ENCODE data around the gene BBS12. TPM values are rescaled to one million over a fixed set of nuclear protein-coding genes. Genes with fewer than 3 reads are reported as not detected.

Gene BBS12
- total and polyA plus RNA-seq, 4 donors: 1.6 to 6.7 (median 3.1) TPM

DNA sequence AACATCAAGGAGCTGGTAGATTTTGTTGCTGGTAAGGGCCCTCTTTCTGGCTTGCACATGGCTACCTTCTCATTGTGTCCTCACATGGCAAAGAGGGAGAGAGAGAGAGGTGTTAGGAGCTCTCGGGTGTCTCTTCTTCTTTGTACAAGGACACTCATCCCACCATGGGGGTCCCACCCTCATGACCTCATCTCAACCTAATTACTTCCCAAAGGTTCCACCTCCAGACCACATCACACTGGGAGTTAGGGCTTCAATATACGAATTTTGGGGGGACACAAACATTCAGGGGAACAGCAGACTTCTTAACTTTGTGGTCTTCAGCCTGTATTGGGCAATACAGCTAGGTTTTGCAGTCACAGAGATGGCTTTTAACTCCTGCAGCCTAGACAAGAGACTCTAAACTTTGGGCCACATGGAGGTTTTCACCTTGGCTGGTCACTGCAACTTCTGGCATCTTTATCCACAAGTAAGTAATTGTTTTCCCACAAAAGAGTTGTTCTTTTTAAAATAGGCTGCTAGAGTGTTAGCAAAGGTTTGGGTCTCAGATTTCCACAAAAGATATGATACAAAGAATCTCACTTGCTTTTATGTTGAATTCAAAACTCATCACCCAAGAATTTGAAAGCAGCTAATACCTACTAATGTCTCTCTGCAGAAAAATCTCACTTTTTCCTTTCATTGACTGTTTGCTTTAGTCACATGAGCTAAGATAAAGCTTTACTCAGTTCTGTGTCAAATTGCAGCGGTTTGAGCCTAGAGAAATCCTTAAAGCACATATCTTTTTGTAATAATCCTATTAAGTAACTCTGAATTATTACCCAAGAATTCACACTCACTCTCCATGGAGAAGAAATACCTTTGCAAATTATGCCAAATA, 39.6 kb upstream of the BBS12 start:
- TF ChIP-seq, protein P1, sequence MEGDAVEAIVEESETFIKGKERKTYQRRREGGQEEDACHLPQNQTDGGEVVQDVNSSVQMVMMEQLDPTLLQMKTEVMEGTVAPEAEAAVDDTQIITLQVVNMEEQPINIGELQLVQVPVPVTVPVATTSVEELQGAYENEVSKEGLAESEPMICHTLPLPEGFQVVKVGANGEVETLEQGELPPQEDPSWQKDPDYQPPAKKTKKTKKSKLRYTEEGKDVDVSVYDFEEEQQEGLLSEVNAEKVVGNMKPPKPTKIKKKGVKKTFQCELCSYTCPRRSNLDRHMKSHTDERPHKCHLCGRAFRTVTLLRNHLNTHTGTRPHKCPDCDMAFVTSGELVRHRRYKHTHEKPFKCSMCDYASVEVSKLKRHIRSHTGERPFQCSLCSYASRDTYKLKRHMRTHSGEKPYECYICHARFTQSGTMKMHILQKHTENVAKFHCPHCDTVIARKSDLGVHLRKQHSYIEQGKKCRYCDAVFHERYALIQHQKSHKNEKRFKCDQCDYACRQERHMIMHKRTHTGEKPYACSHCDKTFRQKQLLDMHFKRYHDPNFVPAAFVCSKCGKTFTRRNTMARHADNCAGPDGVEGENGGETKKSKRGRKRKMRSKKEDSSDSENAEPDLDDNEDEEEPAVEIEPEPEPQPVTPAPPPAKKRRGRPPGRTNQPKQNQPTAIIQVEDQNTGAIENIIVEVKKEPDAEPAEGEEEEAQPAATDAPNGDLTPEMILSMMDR (IDR thresholded peaks at IDR 0.05; ENCODE audit: control extremely low read depth, extremely low read depth): no peak
- Histone ChIP-seq H3K9me3 (ENCODE audit: control insufficient read depth in 4 of 4, insufficient read depth in 3 of 4, low read length in 3 of 4) (no peaks in the 10 kb centered on the region), H3K27ac (ENCODE audit: low read depth in 1 of 2, low read length in 1 of 2) (no peak overlapping the region), H3K27me3 (ENCODE audit: control insufficient read depth in 3 of 3, insufficient read depth in 3 of 3, low read length in 2 of 3) (no peaks in the 10 kb centered on the region), H3K9ac (ENCODE audit: insufficient read depth in 1 of 2, low read length in 2 of 2) (no peak overlapping the region), H3K4me3 (no peak overlapping the region), H3K36me3 (ENCODE audit: control insufficient read depth in 4 of 4, insufficient read depth in 4 of 4, low read length in 4 of 4) (no peaks in the 10 kb centered on the region), H3K4me1 (ENCODE audit: control insufficient read depth in 5 of 5, insufficient read depth in 5 of 5, low read length in 5 of 5) (peaks cover 0 to 1% (median 0%) of the 10 kb centered on the region in 5 donors)
- ATAC-seq (ENCODE audit: insufficient read depth, low FRiP score) (no peak), DNase-seq (no peak)
- 50 to 63% methylated on average over 3 of the region's 3 CpGs for WGBS, 2 donors

DNA sequence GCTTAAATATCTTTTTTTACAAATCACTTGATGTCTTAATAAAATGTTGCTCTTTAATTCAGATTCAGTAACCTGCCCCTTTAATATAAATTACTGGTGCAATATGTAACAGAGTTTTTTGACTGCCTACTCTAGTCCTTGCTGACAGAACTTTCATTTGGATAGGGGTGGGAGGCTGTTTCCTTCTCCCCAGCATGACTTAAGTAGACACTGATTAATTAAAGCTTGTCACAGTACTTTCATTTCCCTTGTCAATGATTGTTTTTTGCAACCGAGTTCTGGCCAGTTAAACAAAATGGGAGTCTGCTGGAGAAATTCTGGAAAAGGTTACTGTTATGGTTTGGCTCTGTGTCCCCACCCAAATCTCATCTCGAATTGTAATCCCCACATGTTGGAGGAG, 37.3 kb upstream of the BBS12 start:
- no peak for ATAC-seq (ENCODE audit: insufficient read depth, low FRiP score)
- H3K27ac ChIP-seq (ENCODE audit: low read depth in 1 of 2, low read length in 1 of 2): no peak overlapping the region
- H3K27me3 ChIP-seq (ENCODE audit: control insufficient read depth in 3 of 3, insufficient read depth in 3 of 3, low read length in 2 of 3): no peaks in the 10 kb centered on the region
- TF ChIP-seq, protein P1 (IDR thresholded peaks at IDR 0.05; ENCODE audit: control extremely low read depth, extremely low read depth): no peak
- H3K36me3 ChIP-seq (ENCODE audit: control insufficient read depth in 4 of 4, insufficient read depth in 4 of 4, low read length in 4 of 4): no peaks in the 10 kb centered on the region
- H3K9me3 ChIP-seq (ENCODE audit: control insufficient read depth in 4 of 4, insufficient read depth in 3 of 4, low read length in 3 of 4): no peaks in the 10 kb centered on the region
- no peak overlapping the region for H3K9ac ChIP-seq (ENCODE audit: insufficient read depth in 1 of 2, low read length in 2 of 2)
- no peak overlapping the region for H3K4me3 ChIP-seq
- H3K4me1 ChIP-seq (ENCODE audit: control insufficient read depth in 5 of 5, insufficient read depth in 5 of 5, low read length in 5 of 5): peaks cover 0 to under 1% (median 0%) of the 10 kb centered on the region in 5 donors
- no peak for DNase-seq
- WGBS, 2 donors: 76 to 91% methylated on average over 2 of the region's 2 CpGs

DNA sequence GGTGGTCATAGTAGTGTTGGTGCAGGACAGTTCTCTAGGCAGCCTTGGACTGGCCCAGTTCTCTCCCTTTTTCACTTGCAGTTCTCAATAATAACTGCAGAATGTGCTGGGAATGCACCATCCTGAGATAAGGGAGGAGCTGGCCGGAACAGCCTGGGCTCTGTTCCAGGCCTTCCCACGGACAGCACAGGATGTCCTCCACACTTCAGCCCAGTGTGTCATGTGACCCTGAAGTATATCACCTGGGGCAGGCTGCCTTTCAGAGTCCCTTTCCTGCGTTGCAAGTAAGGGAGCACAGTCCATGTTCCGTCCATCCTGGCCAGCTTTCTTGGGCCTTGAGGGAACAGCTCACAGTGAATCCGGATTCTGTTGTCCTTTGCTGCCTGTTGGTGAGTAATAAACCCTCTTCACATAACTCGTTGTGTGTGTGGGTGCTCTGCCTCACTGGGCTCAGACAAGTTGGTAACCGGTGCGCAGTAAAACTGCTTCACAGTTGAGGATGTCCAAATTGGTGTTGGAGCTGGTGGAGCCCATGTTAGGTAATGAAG, 32.3 kb upstream of the BBS12 start:
- Histone ChIP-seq H3K36me3 (ENCODE audit: control insufficient read depth in 4 of 4, insufficient read depth in 4 of 4, low read length in 4 of 4) (no peaks in the 10 kb centered on the region), H3K9ac (ENCODE audit: insufficient read depth in 1 of 2, low read length in 2 of 2) (no peak overlapping the region), H3K4me3 (no peak overlapping the region), H3K27me3 (ENCODE audit: control insufficient read depth in 3 of 3, insufficient read depth in 3 of 3, low read length in 2 of 3) (no peaks in the 10 kb centered on the region), H3K9me3 (ENCODE audit: control insufficient read depth in 4 of 4, insufficient read depth in 3 of 4, low read length in 3 of 4) (no peaks in the 10 kb centered on the region), H3K27ac (ENCODE audit: low read depth in 1 of 2, low read length in 1 of 2) (peak overlapping the region in 1 of 2 donors; percentile 83), H3K4me1 (ENCODE audit: control insufficient read depth in 5 of 5, insufficient read depth in 5 of 5, low read length in 5 of 5) (peaks cover 0 to 4% (median 0%) of the 10 kb centered on the region in 5 donors)
- peak; percentile 46 for ATAC-seq (ENCODE audit: insufficient read depth, low FRiP score)
- WGBS, 2 donors: 60 to 81% methylated on average over 8 of the region's 8 CpGs
- TF ChIP-seq, protein P1 (IDR thresholded peaks at IDR 0.05; ENCODE audit: control extremely low read depth, extremely low read depth): no peak
- peak; percentile 15 to 44 (median 18) for DNase-seq
